Ovary (tissue), 9 donors: ENCODE data around the gene TBX3. TPM values are rescaled to one million over a fixed set of nuclear protein-coding genes. Genes with fewer than 3 reads are reported as not detected.

Source experiments
- DNase-seq, 5 donors: peaks; one replicate each; pipeline ENCODE4 v3.0.0-alpha.2; 2019 to 2020
- H3K27ac ChIP-seq, 2 donors: fragments of 200-600 bp; one replicate each; pipeline versions ENCODE4 v1.5.1 to v1.8.0; 2019 to 2022
- H3K27me3 ChIP-seq: fragments of 200-600 bp; one replicate; pipeline ENCODE4 v1.8.0; 2022
- H3K36me3 ChIP-seq: fragments of 200-600 bp; sonication (generic); one replicate; pipeline ENCODE4 v1.5.1; 2019
- H3K4me1 ChIP-seq: one replicate; pipeline ENCODE4 v1.8.1; 2013; ENCODE audit warnings: mild to moderate bottlenecking, moderate library complexity; ENCODE audit not compliant: insufficient read depth
- H3K4me3 ChIP-seq: fragments of 200-600 bp; sonication (generic); one replicate; pipeline ENCODE4 v1.5.1; 2017
- H3K9me3 ChIP-seq, 2 donors: fragments of 200-600 bp in 1 of 2; sonication (generic) in 1 of 2; one replicate each; pipeline versions ENCODE4 v1.5.1 to v1.8.1; 2013 to 2019; ENCODE audit warnings: mild to moderate bottlenecking in 1 of 2, moderate library complexity in 1 of 2
- EP300 ChIP-seq: sonication (generic); formaldehyde crosslinking; IDR thresholded peaks from one replicate; pipeline ENCODE4 v1.6.1; 2017; ENCODE audit warnings: antibody characterized with exemption
- POLR2A ChIP-seq: fragments of 450-650 bp; IDR thresholded peaks from one replicate; pipeline ENCODE4 v1.6.1; 2017; ENCODE audit warnings: antibody characterized with exemption, mild to moderate bottlenecking, moderate library complexity
- WGBS, 3 donors: extraction: QIAGEN DNeasy Blood & Tissue Kit in 1 of 3; methylation state at CpG; one replicate each; pipeline versions ENCODE4 v1.1.5 to v1.1.7; 2013 to 2017; 5-methylcytosine and 5-hydroxymethylcytosine counted together
- intact Hi-C, 4 donors: fragments of 100-400 bp; cut with DNase I; formaldehyde crosslinking; loops; one replicate each; pipeline versions ENCODE4 v1.11.0 to v1.15.1; 2022 to 2023
- polyA plus RNA-seq, 2 donors: library from polyadenylated mRNA; stranded (reverse); fragments of 200-250 nt in 1 of 2; fragments of 350-450 nt in 1 of 2; fragmentation: Illumina TruSeq in 1 of 2; extraction: RNeasy Lipid Tissue Mini Kit (QIAGEN cat#74804) in 1 of 2; gene quantifications; one replicate each; pipeline ENCODE4 v1.2.3, GENCODE V29; 2013 to 2014
- total RNA-seq, 7 donors: library from RNA; depleted of rRNA in 2 of 7; stranded (reverse); fragments of >200 nt in 2 of 7; fragmentation: NEBNext Ultra II Directional in 3 of 7; extraction: Animal tissue kit (Norgen Biotek cat#: 25700) in 3 of 7; gene quantifications; one replicate each; pipeline versions ENCODE4 v1.1.0 to v1.2.4, GENCODE V29; 2016 to 2023
- TF ChIP-seq, protein P1 (sequence below), 3 donors: fragments of 450-650 bp in 2 of 3; fragments of 200-600 bp in 1 of 3; IDR thresholded peaks; one replicate each; pipeline versions ENCODE4 v1.5.1 to v1.8.0; 2016 to 2022; ENCODE audit warnings: antibody characterized with exemption in 3 of 3, mild to moderate bottlenecking in 1 of 3
- donor health status: DM: no; HTN: no; CAD: no; lungs with moderate emphysema.
- donor health status: DM: no; HTN: no; CAD: no.
- donor health status: Bipolar disorder and iron deficiency.
- donor health status: DM: yes; HTN: yes; CAD: no.
- donor health status: DM: no; HTN: no; CAD: no.
- donor health status: DM: yes; HTN: yes; CAD: no.

TBX3 gene
- total and polyA plus RNA-seq, 9 donors = 25.4 to 106 (median 61.2) TPM

DNA sequence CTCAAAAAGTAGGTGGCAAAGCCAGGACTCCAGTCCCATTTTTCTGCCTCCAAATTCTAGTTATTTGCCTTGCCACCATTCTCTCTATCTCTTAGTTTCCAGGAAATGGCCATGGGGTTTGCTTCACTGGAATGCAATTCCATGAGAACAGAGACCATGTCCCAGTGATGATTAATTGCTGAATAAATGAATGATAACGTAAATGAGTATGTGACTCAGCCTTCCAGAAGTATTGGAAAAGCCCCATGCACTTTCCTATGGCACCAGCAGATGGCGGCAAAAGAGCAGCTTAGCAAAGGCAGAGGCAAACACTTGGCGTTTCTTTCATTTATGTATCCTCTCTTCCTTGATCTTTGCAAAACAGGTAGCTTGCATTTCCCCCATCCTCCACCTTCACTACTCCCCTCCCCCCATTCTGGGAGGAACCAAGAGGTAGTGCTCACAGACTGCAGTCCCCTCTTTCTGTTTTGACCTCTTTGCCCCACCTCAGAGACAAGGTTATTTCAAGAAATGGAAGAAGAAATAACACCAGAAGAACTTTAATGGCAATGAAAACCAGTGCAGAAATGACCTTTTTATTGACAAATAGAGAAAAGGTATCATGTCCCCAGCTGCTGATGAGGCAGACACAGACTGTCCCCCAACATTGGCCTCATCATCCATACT is 21.3 kb downstream of the TBX3 start:
- no peak overlapping the region for H3K4me3 ChIP-seq
- DNase-seq = peak; percentile 73 to 92 (median 84)
- WGBS, 3 donors = 0 to 1% (median 1%) methylated on average over 3 of the region's 3 CpGs
- H3K27ac ChIP-seq = no peak overlapping the region
- TF ChIP-seq, protein P1, sequence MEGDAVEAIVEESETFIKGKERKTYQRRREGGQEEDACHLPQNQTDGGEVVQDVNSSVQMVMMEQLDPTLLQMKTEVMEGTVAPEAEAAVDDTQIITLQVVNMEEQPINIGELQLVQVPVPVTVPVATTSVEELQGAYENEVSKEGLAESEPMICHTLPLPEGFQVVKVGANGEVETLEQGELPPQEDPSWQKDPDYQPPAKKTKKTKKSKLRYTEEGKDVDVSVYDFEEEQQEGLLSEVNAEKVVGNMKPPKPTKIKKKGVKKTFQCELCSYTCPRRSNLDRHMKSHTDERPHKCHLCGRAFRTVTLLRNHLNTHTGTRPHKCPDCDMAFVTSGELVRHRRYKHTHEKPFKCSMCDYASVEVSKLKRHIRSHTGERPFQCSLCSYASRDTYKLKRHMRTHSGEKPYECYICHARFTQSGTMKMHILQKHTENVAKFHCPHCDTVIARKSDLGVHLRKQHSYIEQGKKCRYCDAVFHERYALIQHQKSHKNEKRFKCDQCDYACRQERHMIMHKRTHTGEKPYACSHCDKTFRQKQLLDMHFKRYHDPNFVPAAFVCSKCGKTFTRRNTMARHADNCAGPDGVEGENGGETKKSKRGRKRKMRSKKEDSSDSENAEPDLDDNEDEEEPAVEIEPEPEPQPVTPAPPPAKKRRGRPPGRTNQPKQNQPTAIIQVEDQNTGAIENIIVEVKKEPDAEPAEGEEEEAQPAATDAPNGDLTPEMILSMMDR (IDR thresholded peaks at IDR 0.05) = peak; percentile 87 to 92 (median 92)
- TF ChIP-seq EP300 = no peak
- intact Hi-C loops = loop anchor here (5.0 to 10.0 kb wide), 3 partner anchors 792 to 1255 kb away; no protein-coding TSS in a partner anchor
- no peaks in the 10 kb centered on the region for H3K9me3 ChIP-seq
- peaks cover 2% of the 10 kb centered on the region for H3K4me1 ChIP-seq
- no peaks in the 10 kb centered on the region for H3K36me3 ChIP-seq
- H3K27me3 ChIP-seq = no peaks in the 10 kb centered on the region

DNA sequence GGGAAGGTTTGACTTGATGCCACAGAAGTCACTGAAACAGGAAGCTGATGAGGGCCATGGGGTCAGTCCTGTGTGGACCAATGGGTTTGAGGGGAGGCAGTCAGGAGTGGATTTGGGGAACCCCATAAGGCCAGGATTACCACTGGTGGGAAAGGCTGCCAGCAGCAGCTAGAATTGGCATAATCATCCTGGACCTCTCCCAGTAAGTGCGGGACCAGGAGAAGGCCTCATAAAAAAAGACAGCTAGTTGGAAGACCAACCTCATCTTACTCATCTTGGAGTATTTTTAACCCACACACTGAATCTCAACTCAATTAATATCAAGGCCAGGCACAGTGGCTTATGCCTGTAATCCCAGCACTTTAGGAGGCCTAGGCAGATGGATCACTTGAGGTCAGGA is 22.7 kb downstream of the TBX3 start:
- WGBS, 3 donors = 18 to 52% (median 38%) methylated on average over 1 of the region's 1 CpG
- Histone ChIP-seq H3K4me1 (peaks cover 10% of the 10 kb centered on the region), H3K36me3 (no peaks in the 10 kb centered on the region), H3K27me3 (no peaks in the 10 kb centered on the region), H3K27ac (no peak overlapping the region), H3K4me3 (no peak overlapping the region), H3K9me3 (no peaks in the 10 kb centered on the region)
- no peak for DNase-seq
- no peak for TF ChIP-seq EP300
- TF ChIP-seq, protein P1 (IDR thresholded peaks at IDR 0.05) = no peak
- no peak for TF ChIP-seq POLR2A
- intact Hi-C loops = loop anchor here (2.0 to 10.0 kb wide), 4 partner anchors 794 to 1256 kb away; no protein-coding TSS in a partner anchor

DNA sequence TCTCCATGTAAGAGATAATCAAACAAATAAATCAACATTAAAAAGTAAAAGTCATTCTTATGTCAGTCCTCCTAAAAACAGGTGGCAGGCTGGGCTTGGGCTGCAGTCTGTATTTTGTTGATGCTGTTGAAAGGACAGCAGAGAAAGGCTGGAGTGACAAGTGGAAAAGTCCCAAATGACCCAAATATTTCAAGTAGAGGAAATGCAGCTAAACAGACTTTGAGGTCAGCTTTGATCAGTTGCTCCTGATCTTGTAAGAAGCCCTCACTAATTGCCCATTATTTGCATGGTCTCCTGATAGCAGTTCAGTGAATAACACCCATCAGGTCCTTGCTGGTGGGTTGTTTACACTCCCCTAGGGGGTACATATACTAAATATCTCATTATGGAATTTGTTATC is 24.9 kb downstream of the TBX3 start:
- no peaks in the 10 kb centered on the region for H3K27me3 ChIP-seq
- no peak for TF ChIP-seq EP300
- TF ChIP-seq POLR2A = no peak
- TF ChIP-seq, protein P1 (IDR thresholded peaks at IDR 0.05) = no peak
- H3K36me3 ChIP-seq = no peaks in the 10 kb centered on the region
- no peak overlapping the region for H3K4me3 ChIP-seq
- no peak overlapping the region for H3K27ac ChIP-seq
- intact Hi-C loops = no loop called here
- peaks cover 10% of the 10 kb centered on the region for H3K4me1 ChIP-seq
- no peak for DNase-seq
- no peaks in the 10 kb centered on the region for H3K9me3 ChIP-seq

DNA sequence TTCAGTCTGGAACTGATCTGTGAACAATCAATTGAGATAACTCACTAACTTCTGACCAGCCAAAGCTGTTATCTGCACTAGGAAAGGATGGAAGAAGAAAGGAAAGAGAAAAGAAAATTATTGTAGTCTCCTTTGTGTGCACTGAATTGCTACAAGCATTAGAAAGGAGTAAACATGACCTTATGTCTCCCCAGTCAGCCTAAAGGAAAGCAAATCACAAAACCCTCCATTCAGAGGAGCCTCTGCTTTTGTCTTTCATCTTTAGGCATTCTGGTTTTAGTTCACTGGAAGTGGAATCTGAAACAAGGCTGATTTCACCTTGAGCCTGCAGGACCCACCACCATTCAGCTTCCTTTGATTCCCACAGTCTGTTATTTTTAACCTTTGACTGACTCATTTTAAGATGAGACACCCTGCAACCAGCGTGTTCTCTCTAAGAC is 26.0 kb downstream of the TBX3 start:
- Histone ChIP-seq H3K4me3 (no peak overlapping the region), H3K27ac (peak overlapping the region in 1 of 2 donors; percentile 61), H3K36me3 (no peaks in the 10 kb centered on the region), H3K4me1 (peaks cover 10% of the 10 kb centered on the region), H3K27me3 (no peaks in the 10 kb centered on the region), H3K9me3 (no peaks in the 10 kb centered on the region)
- TF ChIP-seq EP300 (no peak), POLR2A (no peak)
- TF ChIP-seq, protein P1 (IDR thresholded peaks at IDR 0.05) = no peak
- DNase-seq = no peak
- WGBS, 3 donors = 69 to 79% (median 72%) methylated on average over 1 of the region's 1 CpG
- intact Hi-C loops = no loop called here
